Epithelial cell of esophagus (primary cell): ENCODE results near the gene KDM4C.

Source experiments
- DNase-seq: peaks from one replicate; pipeline ENCODE4 v3.0.0; 2010; ENCODE audit warnings: low read depth
- H3K4me3 ChIP-seq: 2 replicates; pipeline ENCODE4 v1.5.1; 2011; ENCODE audit warnings: mild to moderate bottlenecking, low read length, control low read depth
- TF ChIP-seq, protein P1 (sequence below): IDR thresholded peaks from 2 replicates; pipeline ENCODE4 v1.5.1; 2011; ENCODE audit warnings: low read depth, mild to moderate bottlenecking, low read length, control low read depth, inconsistent platforms; ENCODE audit not compliant: insufficient read depth; ENCODE audit errors: missing control alignments

Gene KDM4C

DNA sequence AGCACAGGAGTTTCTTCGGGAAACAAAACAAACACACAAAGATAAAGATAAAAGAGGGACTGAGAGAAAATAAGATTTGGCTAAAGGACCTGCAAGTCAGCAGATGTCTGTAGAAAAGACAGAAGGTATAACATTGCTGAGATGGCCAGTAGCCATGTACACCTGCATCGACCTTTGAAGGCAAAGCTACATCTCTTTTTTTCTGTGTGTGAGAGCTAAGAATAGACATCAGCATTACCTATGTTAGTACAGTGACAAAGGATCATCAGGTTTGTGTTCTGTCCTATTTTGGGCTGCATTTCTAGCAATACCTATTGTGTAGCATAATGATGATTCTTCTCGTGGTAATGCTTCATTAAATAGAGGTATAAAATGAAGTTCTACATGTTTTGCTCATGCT lies 64.9 kb downstream of the KDM4C start:
- TF ChIP-seq, protein P1, sequence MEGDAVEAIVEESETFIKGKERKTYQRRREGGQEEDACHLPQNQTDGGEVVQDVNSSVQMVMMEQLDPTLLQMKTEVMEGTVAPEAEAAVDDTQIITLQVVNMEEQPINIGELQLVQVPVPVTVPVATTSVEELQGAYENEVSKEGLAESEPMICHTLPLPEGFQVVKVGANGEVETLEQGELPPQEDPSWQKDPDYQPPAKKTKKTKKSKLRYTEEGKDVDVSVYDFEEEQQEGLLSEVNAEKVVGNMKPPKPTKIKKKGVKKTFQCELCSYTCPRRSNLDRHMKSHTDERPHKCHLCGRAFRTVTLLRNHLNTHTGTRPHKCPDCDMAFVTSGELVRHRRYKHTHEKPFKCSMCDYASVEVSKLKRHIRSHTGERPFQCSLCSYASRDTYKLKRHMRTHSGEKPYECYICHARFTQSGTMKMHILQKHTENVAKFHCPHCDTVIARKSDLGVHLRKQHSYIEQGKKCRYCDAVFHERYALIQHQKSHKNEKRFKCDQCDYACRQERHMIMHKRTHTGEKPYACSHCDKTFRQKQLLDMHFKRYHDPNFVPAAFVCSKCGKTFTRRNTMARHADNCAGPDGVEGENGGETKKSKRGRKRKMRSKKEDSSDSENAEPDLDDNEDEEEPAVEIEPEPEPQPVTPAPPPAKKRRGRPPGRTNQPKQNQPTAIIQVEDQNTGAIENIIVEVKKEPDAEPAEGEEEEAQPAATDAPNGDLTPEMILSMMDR, result no peak
- no peak for DNase-seq

DNA sequence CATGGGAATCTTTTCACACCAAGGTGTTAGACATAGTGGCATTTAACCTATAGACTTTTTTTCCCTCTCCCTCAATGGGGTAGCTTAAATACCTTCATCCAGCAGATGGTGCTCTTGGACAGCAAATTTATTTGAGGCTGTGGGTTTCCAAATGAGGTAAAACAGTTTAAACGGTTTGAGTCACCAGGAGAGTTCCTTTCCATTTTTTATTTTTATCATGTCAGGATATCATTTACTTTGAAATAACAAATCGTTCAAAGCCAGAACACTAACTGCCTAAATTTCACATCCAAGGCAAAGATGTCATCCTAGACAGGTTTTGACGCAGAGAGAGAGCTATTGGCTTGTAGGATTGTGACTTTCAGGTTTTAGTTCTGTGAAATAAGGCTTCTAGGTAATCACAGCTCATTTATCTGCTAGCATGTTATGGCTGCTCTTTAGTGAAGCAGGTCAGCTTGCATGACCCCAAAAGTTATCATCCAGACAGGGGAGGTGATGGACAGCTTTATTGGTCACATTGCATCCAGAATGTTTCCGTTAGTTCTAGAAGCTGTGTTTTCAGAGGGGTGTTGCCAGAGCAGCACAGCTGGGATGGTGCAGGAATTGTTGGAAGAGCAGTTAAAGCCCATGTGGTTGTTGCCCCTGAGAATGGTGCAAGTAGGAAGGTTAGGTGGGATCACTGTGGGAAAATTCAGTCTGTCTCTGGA lies 69.8 kb downstream of the KDM4C start:
- no peak overlapping the region for H3K4me3 ChIP-seq
- peak; percentile 38 for DNase-seq
- TF ChIP-seq, protein P1, result peak; percentile 56

More for the DNA sequence above, 64.9 kb downstream of the KDM4C start:
- no peak overlapping the region for H3K4me3 ChIP-seq

DNA sequence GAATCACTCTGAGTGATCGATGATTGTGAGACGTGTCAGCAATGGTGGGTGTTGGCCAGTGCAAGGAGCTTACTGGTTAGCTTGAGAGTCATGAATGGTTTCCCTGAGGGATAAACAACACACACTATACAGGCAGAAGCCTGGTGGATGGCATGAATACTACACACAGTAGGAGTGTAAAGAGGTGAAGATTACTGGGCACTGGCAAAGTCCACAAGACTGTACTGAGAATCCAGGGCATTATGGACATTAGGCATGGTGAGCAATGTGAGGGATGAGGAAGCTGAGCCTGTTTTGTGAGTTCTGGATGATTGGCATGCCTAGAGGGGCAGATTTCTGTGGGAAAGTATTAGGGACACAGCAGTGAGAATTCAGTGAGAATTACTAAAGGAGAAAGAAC lies 71.3 kb downstream of the KDM4C start:
- H3K4me3 ChIP-seq, result no peak overlapping the region
- TF ChIP-seq, protein P1, result peak; percentile 29
- DNase-seq, result peak; percentile 71

DNA sequence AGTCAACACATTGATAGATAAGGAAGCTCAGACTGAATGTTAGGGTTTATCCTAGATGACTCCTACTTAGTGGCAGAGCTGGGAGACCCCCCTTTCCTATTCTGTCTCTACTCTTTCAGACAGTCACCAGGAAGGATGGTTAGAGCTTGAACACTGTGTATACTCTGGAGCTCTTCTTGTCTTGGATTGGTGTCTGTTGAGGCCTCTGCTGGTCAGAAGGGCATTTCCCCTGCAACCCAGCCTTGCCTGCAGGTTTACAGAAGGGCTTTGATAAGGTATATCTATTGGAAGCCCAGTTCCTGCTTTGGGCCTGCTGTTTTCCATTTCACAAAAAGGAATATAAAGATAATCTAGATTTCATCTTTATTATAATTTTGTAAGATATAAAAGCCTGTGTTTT lies 71.8 kb downstream of the KDM4C start:
- TF ChIP-seq, protein P1, result no peak
- no peak overlapping the region for H3K4me3 ChIP-seq
- DNase-seq, result no peak

DNA sequence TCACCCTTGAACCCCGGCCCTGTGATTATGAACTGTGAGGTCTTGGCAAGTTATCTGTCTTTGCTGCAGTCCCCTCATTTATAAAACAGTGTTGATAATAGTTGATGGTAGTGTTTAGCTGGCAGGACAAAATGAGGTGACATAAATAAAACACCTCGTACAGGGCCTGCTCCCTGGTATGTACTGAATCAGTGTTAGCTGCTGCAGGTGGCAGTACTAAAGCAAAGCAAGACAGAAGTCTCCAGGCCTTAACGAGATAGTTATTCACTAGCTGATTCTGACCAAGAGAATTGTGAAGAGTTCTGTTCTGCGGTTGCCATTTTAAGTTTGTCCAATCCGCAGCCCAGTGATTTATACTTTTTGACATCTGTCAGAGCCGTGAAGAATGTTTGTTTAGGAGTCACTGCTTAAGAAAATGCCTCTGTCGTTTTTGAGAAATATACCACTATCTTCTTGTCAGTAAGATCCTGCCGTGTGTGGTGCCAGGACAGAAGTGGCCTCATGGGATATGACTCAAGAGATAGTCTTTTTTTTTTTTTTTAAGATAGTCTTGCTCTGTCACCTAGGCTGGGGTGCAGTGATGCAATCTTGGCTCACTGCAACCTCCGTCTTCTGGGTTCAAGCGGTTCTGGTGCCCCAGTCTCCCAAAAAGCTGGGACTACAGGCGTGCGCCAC lies 75.9 kb downstream of the KDM4C start:
- TF ChIP-seq, protein P1, result no peak
- DNase-seq, result peak; percentile 69
- H3K4me3 ChIP-seq, result no peak overlapping the region

DNA sequence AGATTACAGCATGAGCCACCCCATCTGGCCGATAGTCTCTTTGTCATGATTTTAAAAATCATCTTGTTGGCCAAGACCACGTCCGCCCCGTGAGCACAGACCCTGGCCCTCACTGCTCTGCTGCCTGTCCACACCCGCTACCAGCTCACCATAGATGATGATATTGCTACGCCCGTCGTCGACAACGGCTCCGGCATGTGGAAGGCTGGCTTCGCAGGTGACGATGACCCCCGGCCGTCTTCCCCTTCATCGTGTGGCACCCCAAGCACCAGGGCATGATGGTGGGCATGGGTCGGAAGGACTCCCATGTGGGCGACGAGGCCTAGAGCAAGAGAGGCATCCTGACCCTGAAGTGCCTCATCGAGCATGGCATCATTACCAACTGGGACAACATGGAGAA lies 76.5 kb downstream of the KDM4C start:
- TF ChIP-seq, protein P1, result no peak

DNA sequence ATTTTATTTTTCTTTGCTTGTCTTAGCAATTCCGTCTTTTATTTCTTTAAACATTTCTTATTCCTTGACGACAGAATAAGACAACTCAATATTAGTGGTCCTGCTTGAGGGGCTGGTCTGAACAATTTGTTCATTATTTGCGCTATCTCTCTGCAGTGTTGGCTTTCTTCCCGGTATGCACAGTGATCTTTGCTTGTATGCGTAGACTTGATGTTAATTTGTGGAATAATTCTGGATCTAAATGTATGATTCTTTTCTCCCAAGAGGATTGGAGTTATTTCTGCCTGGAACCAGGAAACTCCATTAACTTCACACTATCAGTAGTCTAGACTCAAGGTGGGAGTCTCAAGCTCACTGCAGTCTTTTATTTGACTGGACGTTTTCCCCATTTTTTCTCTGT lies 80.4 kb downstream of the KDM4C start:
- TF ChIP-seq, protein P1, result no peak
- no peak for DNase-seq
- no peak overlapping the region for H3K4me3 ChIP-seq

More for the DNA sequence above, 76.5 kb downstream of the KDM4C start:
- no peak overlapping the region for H3K4me3 ChIP-seq
- DNase-seq, result no peak
